ENCODE measurements around the gene MAB21L2. TPM values are rescaled to one million over a fixed set of nuclear protein-coding genes. Genes with fewer than 3 reads are reported as not detected.

The MAB21L2 gene
- total RNA-seq, 4 donors from 2014 or later: 0.23 to 3.1 (median 0.73) TPM

DNA sequence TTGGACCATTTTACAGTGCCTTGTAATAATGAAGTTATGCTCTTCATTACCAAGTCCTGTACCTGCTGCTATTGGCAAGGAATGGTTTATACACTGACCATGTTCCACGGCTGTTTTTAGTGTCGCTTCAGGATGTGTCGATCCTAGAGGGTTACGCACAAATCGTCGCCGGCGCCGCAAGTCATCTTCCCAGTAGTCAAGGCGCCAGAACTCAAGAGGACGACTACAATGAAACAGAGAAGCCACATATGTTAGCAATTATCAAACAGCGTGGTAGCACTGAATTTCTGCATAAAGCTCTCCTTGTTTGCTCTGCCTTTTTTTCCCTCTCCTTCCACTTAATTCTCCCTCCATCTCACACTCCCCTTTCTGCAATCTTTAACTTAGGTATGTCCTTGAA is 17.0 kb downstream of the MAB21L2 start:
- H3K36me3 ChIP-seq: peaks cover 0 to 18% (median 0%) of the 10 kb centered on the region in 3 donors
- no peaks in the 10 kb centered on the region for H3K4me1 ChIP-seq
- WGBS, 2 donors: 92 to 93% methylated on average over 12 of the region's 12 CpGs
- H3K9me3 ChIP-seq: no peaks in the 10 kb centered on the region
- no peak overlapping the region for H3K27ac ChIP-seq
- no peaks in the 10 kb centered on the region for H3K27me3 ChIP-seq
- H3K4me3 ChIP-seq: no peak overlapping the region
- DNase-seq: no peak
- intact Hi-C loops (cut with DNase I): no loop called here
- no peak for TF ChIP-seq POLR2A (IDR thresholded peaks at IDR 0.05)
- TF ChIP-seq, protein P1, sequence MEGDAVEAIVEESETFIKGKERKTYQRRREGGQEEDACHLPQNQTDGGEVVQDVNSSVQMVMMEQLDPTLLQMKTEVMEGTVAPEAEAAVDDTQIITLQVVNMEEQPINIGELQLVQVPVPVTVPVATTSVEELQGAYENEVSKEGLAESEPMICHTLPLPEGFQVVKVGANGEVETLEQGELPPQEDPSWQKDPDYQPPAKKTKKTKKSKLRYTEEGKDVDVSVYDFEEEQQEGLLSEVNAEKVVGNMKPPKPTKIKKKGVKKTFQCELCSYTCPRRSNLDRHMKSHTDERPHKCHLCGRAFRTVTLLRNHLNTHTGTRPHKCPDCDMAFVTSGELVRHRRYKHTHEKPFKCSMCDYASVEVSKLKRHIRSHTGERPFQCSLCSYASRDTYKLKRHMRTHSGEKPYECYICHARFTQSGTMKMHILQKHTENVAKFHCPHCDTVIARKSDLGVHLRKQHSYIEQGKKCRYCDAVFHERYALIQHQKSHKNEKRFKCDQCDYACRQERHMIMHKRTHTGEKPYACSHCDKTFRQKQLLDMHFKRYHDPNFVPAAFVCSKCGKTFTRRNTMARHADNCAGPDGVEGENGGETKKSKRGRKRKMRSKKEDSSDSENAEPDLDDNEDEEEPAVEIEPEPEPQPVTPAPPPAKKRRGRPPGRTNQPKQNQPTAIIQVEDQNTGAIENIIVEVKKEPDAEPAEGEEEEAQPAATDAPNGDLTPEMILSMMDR (IDR thresholded peaks at IDR 0.05): no peak

DNA sequence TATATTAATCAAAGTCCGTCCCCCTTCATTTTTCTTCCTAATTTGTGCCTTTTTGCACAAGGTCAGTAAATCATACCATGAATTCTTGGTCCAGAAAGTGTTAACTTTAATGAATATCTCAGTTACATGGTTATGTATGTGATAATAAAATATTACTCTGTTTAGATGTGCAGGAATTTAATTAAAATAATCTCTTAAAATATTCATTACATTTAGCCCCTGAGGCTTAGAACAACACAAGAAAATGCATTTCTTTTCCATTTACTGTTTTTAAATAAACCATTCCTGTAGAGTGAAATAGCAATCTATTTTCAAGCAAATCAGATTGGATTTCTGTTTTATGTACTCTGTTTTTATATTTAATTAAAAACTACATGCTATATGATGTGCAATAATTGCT is 17.6 kb downstream of the MAB21L2 start:
- H3K27ac ChIP-seq: no peak overlapping the region
- DNase-seq: no peak
- H3K4me3 ChIP-seq: no peak overlapping the region
- peaks cover 0 to 18% (median 0%) of the 10 kb centered on the region in 3 donors for H3K36me3 ChIP-seq
- no peaks in the 10 kb centered on the region for H3K27me3 ChIP-seq
- intact Hi-C loops (cut with DNase I): no loop called here
- no peaks in the 10 kb centered on the region for H3K9me3 ChIP-seq
- WGBS, 2 donors: 89 to 96% methylated on average over 1 of the region's 1 CpG
- no peak for TF ChIP-seq POLR2A (IDR thresholded peaks at IDR 0.05)
- no peaks in the 10 kb centered on the region for H3K4me1 ChIP-seq

DNA sequence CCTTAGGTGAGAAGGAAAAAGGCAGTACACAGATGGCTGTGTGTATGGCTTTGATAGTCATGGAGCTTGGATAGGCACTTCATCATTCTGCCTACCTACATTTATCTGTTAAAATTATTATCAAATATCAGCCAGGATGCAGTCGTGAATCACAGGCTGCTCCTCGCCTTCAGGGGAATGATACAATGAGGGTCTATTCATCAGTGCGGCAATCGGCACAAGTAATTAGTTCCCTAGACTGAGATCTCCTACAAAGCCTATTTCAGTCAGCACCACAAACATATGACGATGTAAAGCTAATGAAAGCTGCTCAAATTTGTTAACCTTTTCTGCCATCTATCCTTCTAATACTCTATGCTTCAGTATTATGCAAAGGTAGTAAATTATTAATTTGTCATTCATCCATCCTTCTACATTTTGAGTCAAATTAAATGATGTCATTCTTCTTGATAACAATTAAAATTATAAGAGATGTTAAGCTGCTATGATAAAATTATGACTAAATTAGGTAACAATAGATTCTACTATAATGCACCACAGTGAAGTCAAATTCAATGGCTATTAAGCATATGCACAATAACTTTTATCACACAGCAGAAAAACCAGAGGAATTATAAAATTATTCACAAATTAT is 19.0 kb downstream of the MAB21L2 start:
- WGBS, 2 donors: 81 to 87% methylated on average over 5 of the region's 5 CpGs

DNA sequence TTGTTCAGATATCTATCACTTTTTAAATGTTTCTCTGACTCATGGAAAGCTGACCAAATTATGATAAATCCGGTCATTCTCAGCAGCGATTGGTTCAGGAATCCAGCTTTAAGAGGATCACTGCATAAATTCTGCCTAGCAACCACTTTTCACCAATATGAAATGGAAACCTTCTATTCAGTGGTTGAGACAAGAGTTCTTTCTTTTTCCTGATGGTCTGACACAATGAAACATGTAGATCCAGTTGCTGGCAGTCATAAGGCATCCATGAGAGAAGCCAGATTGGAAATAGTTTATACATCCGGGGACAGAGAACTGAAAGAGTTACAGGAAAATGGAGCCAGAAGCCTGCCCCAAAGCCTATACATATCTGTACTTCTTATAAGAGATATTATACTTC is 27.2 kb downstream of the MAB21L2 start:
- DNase-seq: no peak
- Histone ChIP-seq H3K4me3 (no peak overlapping the region), H3K36me3 (peaks cover 0 to 4% (median 0%) of the 10 kb centered on the region in 3 donors), H3K27ac (no peak overlapping the region), H3K4me1 (no peaks in the 10 kb centered on the region), H3K27me3 (no peaks in the 10 kb centered on the region), H3K9me3 (no peaks in the 10 kb centered on the region)
- no peak for TF ChIP-seq POLR2A (IDR thresholded peaks at IDR 0.05)
- TF ChIP-seq, protein P1 (IDR thresholded peaks at IDR 0.05): no peak
- 89 to 92% methylated on average over 3 of the region's 3 CpGs for WGBS, 2 donors
- intact Hi-C loops (cut with DNase I): no loop called here

More for the DNA sequence above, 19.0 kb downstream of the MAB21L2 start:
- no peaks in the 10 kb centered on the region for H3K9me3 ChIP-seq
- H3K4me3 ChIP-seq: no peak overlapping the region
- H3K36me3 ChIP-seq: peaks cover 0 to 18% (median 0%) of the 10 kb centered on the region in 3 donors
- no peaks in the 10 kb centered on the region for H3K4me1 ChIP-seq
- intact Hi-C loops (cut with DNase I): no loop called here
- no peak for DNase-seq
- H3K27ac ChIP-seq: no peak overlapping the region
- H3K27me3 ChIP-seq: no peaks in the 10 kb centered on the region
- TF ChIP-seq, protein P1 (IDR thresholded peaks at IDR 0.05): no peak
- no peak for TF ChIP-seq POLR2A (IDR thresholded peaks at IDR 0.05)

DNA sequence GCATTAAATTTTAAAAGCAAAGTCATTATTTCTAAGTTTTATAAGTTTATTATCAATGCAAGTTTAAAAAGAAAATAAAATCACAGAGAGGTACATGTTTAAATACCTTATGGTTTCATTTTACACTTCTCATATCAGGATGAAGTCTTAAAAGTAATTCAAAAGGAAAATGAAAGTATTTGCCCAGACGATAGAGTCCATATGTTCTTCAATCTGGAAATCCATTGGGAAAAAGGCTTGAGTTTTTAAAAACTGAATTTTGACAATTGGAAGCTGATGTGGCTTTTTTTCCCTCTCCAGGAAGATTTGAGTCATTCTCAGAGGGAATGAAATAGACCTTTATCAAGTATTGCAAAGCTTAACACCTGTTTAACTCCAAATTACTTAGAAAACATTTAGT is 37.1 kb downstream of the MAB21L2 start:
- Histone ChIP-seq H3K4me1 (no peaks in the 10 kb centered on the region), H3K27me3 (no peaks in the 10 kb centered on the region), H3K27ac (no peak overlapping the region), H3K4me3 (no peak overlapping the region), H3K36me3 (peaks cover 0 to 8% (median 0%) of the 10 kb centered on the region in 3 donors), H3K9me3 (no peaks in the 10 kb centered on the region)
- intact Hi-C loops (cut with DNase I): no loop called here
- WGBS, 2 donors: 18 to 40% methylated on average over 1 of the region's 1 CpG
- no peak for DNase-seq
- no peak for TF ChIP-seq POLR2A (IDR thresholded peaks at IDR 0.05)
- TF ChIP-seq, protein P1 (IDR thresholded peaks at IDR 0.05): no peak

DNA sequence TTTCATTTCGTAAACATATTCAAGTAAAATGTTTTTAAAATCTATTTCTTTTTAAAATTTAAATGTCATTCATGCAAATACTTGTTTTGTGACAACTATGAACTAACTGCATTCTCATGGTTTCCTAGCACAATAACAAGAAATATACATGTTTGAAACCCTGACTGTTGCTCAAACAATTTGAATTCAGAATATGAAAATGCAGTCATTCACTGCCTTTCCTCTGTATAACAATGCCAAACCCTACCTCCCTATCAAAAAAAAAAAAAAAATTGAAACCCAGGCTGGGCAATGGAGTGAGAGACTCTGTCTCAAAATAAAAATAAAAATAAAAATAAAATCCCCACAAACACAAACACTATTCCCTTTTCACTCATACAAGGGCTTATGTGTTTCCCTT is 42.1 kb downstream of the MAB21L2 start:
- WGBS, 2 donors: 96% methylated on average over 1 of the region's 1 CpG

More for the DNA sequence above, 42.1 kb downstream of the MAB21L2 start:
- no peak overlapping the region for H3K4me3 ChIP-seq
- DNase-seq: no peak
- no peak overlapping the region for H3K27ac ChIP-seq
- TF ChIP-seq, protein P1 (IDR thresholded peaks at IDR 0.05): no peak
- TF ChIP-seq POLR2A (IDR thresholded peaks at IDR 0.05): no peak
- H3K4me1 ChIP-seq: no peaks in the 10 kb centered on the region
- no peaks in the 10 kb centered on the region for H3K36me3 ChIP-seq
- no peaks in the 10 kb centered on the region for H3K9me3 ChIP-seq
- no peaks in the 10 kb centered on the region for H3K27me3 ChIP-seq
- intact Hi-C loops (cut with DNase I): no loop called here
